Measurements from ENCODE around the gene CRYZ.

DNA sequence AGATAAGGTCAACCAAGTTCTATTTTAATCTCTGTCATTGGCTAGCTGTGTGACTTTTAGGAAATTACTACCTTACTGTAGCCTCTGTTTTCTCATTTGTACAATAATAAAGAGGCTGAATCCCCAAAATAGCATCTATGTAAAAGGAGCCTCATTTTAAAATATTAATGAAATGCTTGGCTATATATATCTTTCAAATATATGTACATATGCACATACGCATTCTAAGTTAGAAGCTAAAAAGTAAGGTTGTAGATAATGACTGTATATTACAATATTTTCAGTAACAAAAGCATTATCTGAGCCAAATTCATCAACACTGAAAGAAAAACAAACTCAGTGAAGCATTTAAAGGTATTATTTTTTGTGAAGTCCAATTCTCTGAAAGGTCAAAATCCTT, 44.7 kb upstream of the CRYZ start:
- TF ChIP-seq GATA2 (IDR thresholded peaks at IDR 0.05; ENCODE audit: low read depth, low read length) (no peak), GATA3 (IDR thresholded peaks at IDR 0.05; ENCODE audit: low read depth, low read length) (no peak)

All from SH-SY5Y (cell line).